T-helper 1 cell treated with Interleukin-12 subunit alpha and Interleukin-12 subunit beta and Interleukin-4 antibody, amounts not matched to agents 30 ng/mL and 1 ng/mL, for 36 hours (primary cell): Measurements from ENCODE around the gene MLLT1. TPM values are rescaled to one million over a fixed set of nuclear protein-coding genes. Genes with fewer than 3 reads are reported as not detected.

Experiments used
- intact Hi-C: fragments of 100-400 bp; cut with micrococcal nuclease; formaldehyde crosslinking; loops from one replicate; pipeline ENCODE4 v1.15.1; 2024
- total RNA-seq: library from RNA; stranded (reverse); gene quantifications from 2 replicates; pipeline ENCODE4 v1.2.3, GENCODE V29; 2022

Gene MLLT1
- total RNA-seq, 1 donor from 2014 or later = 45.6 TPM

DNA sequence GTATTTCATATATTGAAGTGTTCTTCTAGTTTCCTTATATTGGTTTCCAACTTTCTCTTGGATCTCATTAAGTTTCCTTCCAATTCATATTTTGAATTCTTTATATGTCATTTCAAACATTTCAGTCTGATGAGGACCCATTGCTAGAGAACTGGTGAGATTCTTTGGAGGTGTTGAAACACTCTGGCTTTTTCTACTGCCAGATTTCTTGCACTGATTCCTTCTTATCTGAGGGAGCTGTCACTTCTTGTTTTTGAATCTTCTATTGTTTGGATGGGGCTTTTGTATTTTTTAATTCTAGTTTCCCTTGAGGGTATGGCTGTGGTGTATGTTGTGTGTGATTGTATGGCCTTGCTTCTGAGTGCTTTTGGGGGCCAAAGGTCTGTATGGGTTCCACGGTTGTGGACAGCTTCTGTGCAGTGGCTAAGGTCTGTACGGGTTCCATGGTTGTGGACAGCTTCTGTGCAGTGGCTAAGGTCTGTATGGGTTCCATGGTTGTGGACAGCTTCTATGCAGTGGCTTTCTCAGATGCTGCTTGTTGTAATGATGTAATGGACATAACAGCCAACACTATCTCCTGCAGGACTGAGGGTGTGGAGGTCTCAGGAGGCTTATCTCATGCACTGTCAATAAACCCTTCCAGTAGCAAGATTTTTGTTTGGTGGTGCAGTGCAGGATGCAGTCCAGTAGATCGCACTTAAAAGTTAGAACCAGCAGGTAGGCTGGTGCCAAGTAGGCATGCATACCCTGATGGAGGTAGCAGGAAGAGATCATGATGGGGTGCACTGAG lies 107.5 kb downstream of the MLLT1 start:
- intact Hi-C loops = no loop called here

DNA sequence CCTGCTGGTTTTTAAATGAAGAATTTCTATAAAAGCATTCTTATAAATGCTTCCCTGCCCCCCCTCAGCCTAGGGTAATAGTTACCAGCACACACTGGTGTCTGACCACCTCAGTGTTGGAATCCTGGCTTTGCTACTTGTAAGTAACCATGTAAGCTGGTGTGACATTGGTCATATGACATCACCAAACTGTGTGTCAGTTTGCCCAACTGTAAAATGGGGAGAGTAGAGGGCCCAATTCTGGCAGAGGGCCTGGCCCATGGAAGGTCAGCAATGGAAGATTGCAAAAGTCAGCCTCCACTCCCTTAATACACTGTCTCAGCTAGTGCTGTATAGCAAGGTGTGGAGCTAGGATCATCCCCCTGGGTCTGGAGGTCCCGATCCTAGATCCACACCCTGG lies 112.7 kb downstream of the MLLT1 start:
- intact Hi-C loops = no loop called here

DNA sequence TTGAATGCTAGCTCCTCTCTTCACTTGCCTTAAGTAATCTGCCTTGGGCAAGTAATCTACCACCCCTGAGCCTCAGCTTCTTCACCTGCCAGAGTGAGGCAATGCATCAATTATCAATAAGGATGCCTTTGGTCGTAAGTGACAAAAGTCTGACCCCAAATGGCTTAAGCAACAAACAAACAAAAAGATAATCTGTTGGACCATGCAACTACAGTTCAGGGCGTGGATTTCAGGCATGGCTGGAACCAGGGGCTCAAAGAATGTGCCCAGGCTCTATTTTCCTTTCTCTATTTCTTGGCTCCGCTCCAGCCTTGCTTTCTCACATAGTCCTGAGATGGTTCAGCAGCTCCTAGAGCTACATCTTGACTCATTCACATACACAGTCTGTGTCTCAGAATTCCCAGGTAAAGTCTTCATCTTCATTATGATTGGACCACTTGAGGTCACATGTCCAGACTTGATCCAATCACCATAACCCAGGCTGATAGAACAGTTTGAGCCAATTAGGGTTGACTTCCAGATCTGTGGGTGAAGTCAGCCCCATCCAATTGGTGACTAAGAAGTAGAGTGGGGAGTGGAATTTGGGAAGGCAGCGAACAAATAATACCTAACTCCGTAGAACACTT lies 114.8 kb downstream of the MLLT1 start:
- intact Hi-C loops = no loop called here

DNA sequence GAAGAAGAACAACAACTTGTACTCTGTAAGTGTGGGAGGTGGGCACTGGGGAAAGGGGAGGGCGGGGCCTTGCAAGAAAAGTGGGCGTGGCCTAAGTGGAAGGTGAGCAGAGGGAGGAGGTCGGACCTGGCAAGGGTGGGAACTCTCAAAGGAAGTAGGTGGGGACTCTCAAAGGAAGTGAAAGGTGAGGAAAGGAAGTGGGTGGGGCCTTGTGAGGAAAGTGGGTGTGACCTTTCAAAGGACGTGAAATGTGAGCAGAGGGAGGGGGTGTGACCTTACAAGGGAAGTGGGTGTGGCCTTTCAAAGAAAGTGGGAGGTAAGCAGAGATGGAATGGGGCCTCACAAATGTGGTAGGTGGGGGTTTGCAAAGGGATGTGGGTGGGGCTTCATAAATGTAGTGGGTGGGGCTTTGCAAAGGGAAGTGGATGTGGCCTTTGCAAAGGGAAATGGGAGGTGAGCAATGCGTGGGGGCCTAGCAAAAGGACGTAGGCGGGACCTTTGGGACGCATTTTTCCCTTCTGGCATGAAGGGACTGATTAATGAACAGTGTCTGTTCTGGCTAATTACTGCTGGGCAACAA lies 118.4 kb downstream of the MLLT1 start:
- intact Hi-C loops = loop anchor here (1.0 to 2.0 kb wide), 2 partner anchors 37 to 200 kb away; partner anchors contain the start of gene CLPP

Other genes with a start within 250 kb of the MLLT1 start
- gene RFX2, start 169.5 kb downstream of the MLLT1 start, total RNA-seq = 8.1 and 8.9 TPM in 2 replicates
- gene ACSBG2, start 144.3 kb downstream of the MLLT1 start, total RNA-seq = not detected in 2 replicates
- 0.76 and 0.81 TPM in 2 replicates for gene ACER1, start 53.6 kb upstream of the MLLT1 start, total RNA-seq
- 133 TPM in 2 replicates for gene CLPP, start 81.6 kb upstream of the MLLT1 start, total RNA-seq
- 31.4 and 31.7 TPM in 2 replicates for gene ALKBH7, start 92.8 kb upstream of the MLLT1 start, total RNA-seq
- gene PSPN, start 96.0 kb upstream of the MLLT1 start, total RNA-seq = 1.8 and 1.9 TPM in 2 replicates
- 65.9 and 66.3 TPM in 2 replicates for gene GTF2F1, start 113.2 kb upstream of the MLLT1 start, total RNA-seq
- gene KHSRP, start 144.8 kb upstream of the MLLT1 start, total RNA-seq = 269 and 278 TPM in 2 replicates
- gene SLC25A41, start 153.8 kb upstream of the MLLT1 start, total RNA-seq = 0.32 and 0.44 TPM in 2 replicates
- gene SLC25A23, start 179.8 kb upstream of the MLLT1 start, total RNA-seq = 23.8 and 25.6 TPM in 2 replicates
- gene CRB3, start 184.3 kb upstream of the MLLT1 start, total RNA-seq = not detected in 2 replicates
- 110 and 116 TPM in 2 replicates for gene DENND1C, start 201.8 kb upstream of the MLLT1 start, total RNA-seq
- gene TUBB4A, start 222.3 kb upstream of the MLLT1 start, total RNA-seq = 1.5 and 2.4 TPM in 2 replicates